ENCODE measurements around the gene MAGEA3. TPM values are rescaled to one million over a fixed set of nuclear protein-coding genes. Genes with fewer than 3 reads are reported as not detected.
"Not testable (repeated sequence)": the region's sequence is repeated elsewhere in the genome, so short reads cannot be mapped to it uniquely, and the experiment has no call there.

Gene MAGEA3, protein sequence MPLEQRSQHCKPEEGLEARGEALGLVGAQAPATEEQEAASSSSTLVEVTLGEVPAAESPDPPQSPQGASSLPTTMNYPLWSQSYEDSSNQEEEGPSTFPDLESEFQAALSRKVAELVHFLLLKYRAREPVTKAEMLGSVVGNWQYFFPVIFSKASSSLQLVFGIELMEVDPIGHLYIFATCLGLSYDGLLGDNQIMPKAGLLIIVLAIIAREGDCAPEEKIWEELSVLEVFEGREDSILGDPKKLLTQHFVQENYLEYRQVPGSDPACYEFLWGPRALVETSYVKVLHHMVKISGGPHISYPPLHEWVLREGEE
- not detected for polyA plus RNA-seq

DNA sequence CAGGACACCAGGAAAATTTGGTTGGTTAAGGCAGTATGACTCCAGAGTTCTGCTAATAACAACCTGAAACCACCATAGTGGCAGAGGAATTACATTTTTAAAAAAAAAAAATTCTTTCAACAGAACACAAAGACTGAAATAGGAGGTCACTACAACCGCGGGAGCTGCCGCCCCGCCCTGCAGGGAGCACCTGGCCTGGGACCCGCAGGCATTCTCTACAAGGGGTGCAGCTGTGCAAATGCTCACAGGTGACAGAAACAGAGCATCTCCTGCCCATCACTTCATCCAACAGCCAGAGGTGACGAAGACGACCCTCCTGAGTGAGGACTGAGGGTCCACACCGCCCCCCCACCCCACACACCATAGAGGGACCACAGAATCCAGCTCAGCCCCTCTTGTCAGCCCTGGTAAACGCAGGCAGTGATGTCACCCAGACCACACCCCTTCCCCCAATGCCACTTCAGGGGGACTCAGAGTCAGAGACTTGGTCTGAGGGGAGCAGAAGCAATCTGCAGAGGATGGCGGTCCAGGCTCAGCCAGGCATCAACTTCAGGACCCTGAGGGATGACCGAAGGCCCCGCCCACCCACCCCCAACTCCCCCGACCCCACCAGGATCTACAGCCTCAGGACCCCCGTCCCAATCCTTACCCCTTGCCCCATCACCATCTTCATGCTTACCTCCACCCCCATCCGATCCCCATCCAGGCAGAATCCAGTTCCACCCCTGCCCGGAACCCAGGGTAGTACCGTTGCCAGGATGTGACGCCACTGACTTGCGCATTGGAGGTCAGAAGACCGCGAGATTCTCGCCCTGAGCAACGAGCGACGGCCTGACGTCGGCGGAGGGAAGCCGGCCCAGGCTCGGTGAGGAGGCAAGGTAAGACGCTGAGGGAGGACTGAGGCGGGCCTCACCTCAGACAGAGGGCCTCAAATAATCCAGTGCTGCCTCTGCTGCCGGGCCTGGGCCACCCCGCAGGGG, at the start of gene MAGEA3:
Gene MAGEA3, plus strand, starts transcription at position 843 of the 980 bp plus-strand sequence. CDS start 2,039 bp downstream, outside the sequence.
- H3K4me1 Mint-ChIP-seq; H3K27me3 Mint-ChIP-seq (ENCODE audit: low read depth in 3 of 3); H3K4me3 Mint-ChIP-seq; DNase-seq; H3K9me3 Mint-ChIP-seq; H3K27ac Mint-ChIP-seq; H3K36me3 Mint-ChIP-seq: not testable (repeated sequence)

- Mint-ChIP-seq H3K36me3 (no peaks in the 10 kb centered on the region), H3K27me3 (ENCODE audit: low read depth in 3 of 3) (peaks cover 0 to 11% (median 3%) of the 10 kb centered on the region in 3 donors), H3K4me1 (no peaks in the 10 kb centered on the region), H3K27ac (no peak overlapping the region), H3K4me3 (no peak overlapping the region), H3K9me3 (no peaks in the 10 kb centered on the region)
- DNase-seq = no peak
Measured at GRCh38 chrX:152652060-152652459, 46.5 kb upstream of the MAGEA3 start.

- Mint-ChIP-seq H3K4me1 (no peaks in the 10 kb centered on the region), H3K9me3 (no peaks in the 10 kb centered on the region), H3K27me3 (ENCODE audit: low read depth in 3 of 3) (peaks cover 0 to 10% (median 3%) of the 10 kb centered on the region in 3 donors), H3K27ac (no peak overlapping the region), H3K4me3 (no peak overlapping the region), H3K36me3 (no peaks in the 10 kb centered on the region)
- no peak for DNase-seq
Measured at GRCh38 chrX:152652467-152652866, 46.1 kb upstream of the MAGEA3 start.

DNA sequence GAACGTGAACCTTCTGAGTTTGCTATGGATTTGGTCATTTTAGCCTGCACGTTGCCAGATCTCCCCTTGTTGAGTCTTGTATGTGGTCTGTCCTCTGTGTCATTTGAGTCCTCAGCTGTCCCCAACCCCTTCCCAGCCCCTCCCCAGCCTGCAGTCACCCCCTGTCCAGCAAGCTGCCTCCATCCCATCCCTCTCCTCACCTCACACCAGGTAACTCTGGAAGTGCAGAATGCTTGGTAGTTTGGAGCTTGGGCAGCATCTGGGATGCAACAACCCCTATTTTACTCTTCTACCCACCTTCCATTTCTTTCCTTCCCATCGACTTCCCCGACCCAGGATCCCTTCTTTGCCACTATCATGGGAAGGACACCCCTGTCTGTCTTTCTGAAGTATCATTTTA, 42.5 kb upstream of the MAGEA3 start:
- H3K36me3 Mint-ChIP-seq = no peaks in the 10 kb centered on the region
- DNase-seq = no peak
- H3K27me3 Mint-ChIP-seq (ENCODE audit: low read depth in 3 of 3) = peaks cover 0 to 8% (median 8%) of the 10 kb centered on the region in 3 donors
- H3K27ac Mint-ChIP-seq = no peak overlapping the region
- no peaks in the 10 kb centered on the region for H3K9me3 Mint-ChIP-seq
- no peaks in the 10 kb centered on the region for H3K4me1 Mint-ChIP-seq
- H3K4me3 Mint-ChIP-seq = no peak overlapping the region

GRCh38 chrX:152656890-152657289, 41.7 kb upstream of the MAGEA3 start:
- H3K36me3 Mint-ChIP-seq = no peaks in the 10 kb centered on the region

GRCh38 chrX:152658302-152658701, 40.3 kb upstream of the MAGEA3 start:
- H3K4me3 Mint-ChIP-seq = no peak overlapping the region

More at GRCh38 chrX:152656890-152657289, 41.7 kb upstream of the MAGEA3 start:
- Mint-ChIP-seq H3K27me3 (ENCODE audit: low read depth in 3 of 3) (peaks cover 0 to 8% (median 8%) of the 10 kb centered on the region in 3 donors), H3K4me3 (no peak overlapping the region), H3K27ac (no peak overlapping the region), H3K4me1 (no peaks in the 10 kb centered on the region), H3K9me3 (no peaks in the 10 kb centered on the region)
- DNase-seq = no peak

GRCh38 chrX:152663086-152663485, 35.5 kb upstream of the MAGEA3 start:
- H3K4me3 Mint-ChIP-seq = no peak overlapping the region
- H3K27me3 Mint-ChIP-seq (ENCODE audit: low read depth in 3 of 3) = peaks cover 0 to 5% (median 5%) of the 10 kb centered on the region in 3 donors
- H3K4me1 Mint-ChIP-seq = no peaks in the 10 kb centered on the region
- no peak overlapping the region for H3K27ac Mint-ChIP-seq
- no peak for DNase-seq
- no peaks in the 10 kb centered on the region for H3K36me3 Mint-ChIP-seq
- peaks cover 0 to 5% (median 0%) of the 10 kb centered on the region in 6 donors for H3K9me3 Mint-ChIP-seq

More at GRCh38 chrX:152658302-152658701, 40.3 kb upstream of the MAGEA3 start:
- H3K4me1 Mint-ChIP-seq = no peaks in the 10 kb centered on the region
- no peak overlapping the region for H3K27ac Mint-ChIP-seq
- no peaks in the 10 kb centered on the region for H3K36me3 Mint-ChIP-seq
- H3K9me3 Mint-ChIP-seq = no peaks in the 10 kb centered on the region
- no peak for DNase-seq
- H3K27me3 Mint-ChIP-seq (ENCODE audit: low read depth in 3 of 3) = peaks cover 0 to 8% (median 6%) of the 10 kb centered on the region in 3 donors

- H3K4me1 Mint-ChIP-seq = no peaks in the 10 kb centered on the region
- peaks cover 0 to 1% (median 0%) of the 10 kb centered on the region in 6 donors for H3K9me3 Mint-ChIP-seq
- no peak overlapping the region for H3K27ac Mint-ChIP-seq
- no peaks in the 10 kb centered on the region for H3K36me3 Mint-ChIP-seq
- no peak for DNase-seq
- peaks cover 1 to 15% (median 2%) of the 10 kb centered on the region in 3 donors for H3K27me3 Mint-ChIP-seq (ENCODE audit: low read depth in 3 of 3)
- H3K4me3 Mint-ChIP-seq = no peak overlapping the region
Measured at GRCh38 chrX:152674135-152674534, 24.5 kb upstream of the MAGEA3 start.

DNA sequence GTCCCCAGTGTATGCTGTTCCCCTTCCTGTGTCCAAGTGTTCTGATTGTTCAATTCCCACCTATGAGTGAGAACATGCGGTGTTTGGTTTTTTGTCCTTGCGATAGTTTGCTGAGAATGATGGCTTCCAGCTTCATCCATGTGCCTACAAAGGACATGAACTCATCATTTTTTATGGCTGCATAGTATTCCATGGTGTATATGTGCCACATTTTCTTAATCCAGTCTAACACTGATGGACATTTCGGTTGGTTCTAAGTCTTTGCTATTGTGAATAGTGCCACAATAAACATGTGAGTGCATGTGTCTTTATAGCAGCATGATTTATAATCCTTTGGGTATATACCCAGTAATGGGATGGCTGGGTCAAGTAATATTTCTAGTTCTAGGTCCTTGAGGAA, 23.9 kb upstream of the MAGEA3 start:
- DNase-seq, H3K9me3 Mint-ChIP-seq, H3K36me3 Mint-ChIP-seq, H3K4me3 Mint-ChIP-seq, H3K27ac Mint-ChIP-seq, H3K4me1 Mint-ChIP-seq: not testable (repeated sequence)
- peaks cover 1 to 15% (median 2%) of the 10 kb centered on the region in 3 donors for H3K27me3 Mint-ChIP-seq (ENCODE audit: low read depth in 3 of 3)

DNA sequence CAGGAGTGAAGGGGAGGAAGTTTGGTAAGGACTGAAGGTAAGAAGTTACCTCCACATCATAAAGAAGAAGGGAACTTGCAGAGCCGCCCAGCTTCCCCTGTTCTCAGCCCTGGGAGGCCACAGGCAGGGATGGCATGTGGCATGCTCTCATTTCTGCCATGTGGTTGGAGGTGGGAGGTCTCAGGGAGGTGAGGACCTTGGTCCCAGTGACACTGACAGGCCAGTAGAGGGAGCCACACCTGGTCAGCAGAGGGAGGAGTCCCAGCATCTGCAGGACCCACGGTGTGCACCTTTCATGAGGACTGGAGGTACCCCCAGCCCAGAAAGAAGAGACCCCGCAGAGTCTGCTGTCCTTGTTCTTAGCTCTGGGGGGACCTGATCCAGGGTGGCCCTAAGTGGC, 17.6 kb upstream of the MAGEA3 start:
- not testable (repeated sequence) for H3K27ac Mint-ChIP-seq; H3K36me3 Mint-ChIP-seq; DNase-seq; H3K4me1 Mint-ChIP-seq; H3K27me3 Mint-ChIP-seq (ENCODE audit: low read depth in 3 of 3); H3K4me3 Mint-ChIP-seq; H3K9me3 Mint-ChIP-seq

- H3K27me3 Mint-ChIP-seq (ENCODE audit: low read depth in 3 of 3); H3K9me3 Mint-ChIP-seq; H3K4me1 Mint-ChIP-seq; H3K27ac Mint-ChIP-seq; H3K36me3 Mint-ChIP-seq; DNase-seq; H3K4me3 Mint-ChIP-seq: not testable (repeated sequence)
Measured at GRCh38 chrX:152700390-152700789, 1.8 kb downstream of the MAGEA3 start.

- DNase-seq; H3K36me3 Mint-ChIP-seq; H3K27ac Mint-ChIP-seq; H3K4me3 Mint-ChIP-seq; H3K4me1 Mint-ChIP-seq; H3K27me3 Mint-ChIP-seq (ENCODE audit: low read depth in 3 of 3); H3K9me3 Mint-ChIP-seq: not testable (repeated sequence)
Measured at GRCh38 chrX:152706500-152706899, 7.9 kb downstream of the MAGEA3 start.

GRCh38 chrX:152709173-152709572, 10.6 kb downstream of the MAGEA3 start, which contains the start of gene CSAG2:
Gene CSAG2, minus strand, starts transcription at chrX:152709273. Its CDS starts 161 bp downstream, at chrX:152709112.
- H3K4me3 Mint-ChIP-seq; H3K9me3 Mint-ChIP-seq; H3K36me3 Mint-ChIP-seq; H3K27ac Mint-ChIP-seq; H3K27me3 Mint-ChIP-seq (ENCODE audit: low read depth in 3 of 3); DNase-seq; H3K4me1 Mint-ChIP-seq: not testable (repeated sequence)

- not testable (repeated sequence) for H3K27me3 Mint-ChIP-seq (ENCODE audit: low read depth in 3 of 3); H3K4me1 Mint-ChIP-seq; H3K9me3 Mint-ChIP-seq; DNase-seq; H3K27ac Mint-ChIP-seq; H3K36me3 Mint-ChIP-seq; H3K4me3 Mint-ChIP-seq
Measured at GRCh38 chrX:152713195-152713594, 14.6 kb downstream of the MAGEA3 start.
